Measurements from ENCODE around the gene XIAP. TPM values are rescaled to one million over a fixed set of nuclear protein-coding genes. Genes with fewer than 3 reads are reported as not detected.
"Not testable (repeated sequence)": the region's sequence is repeated elsewhere in the genome, so short reads cannot be mapped to it uniquely, and the experiment has no call there.

The XIAP gene
- total RNA-seq, 1 donor from 2014 or later: 26.8 TPM

- no peak for DNase-seq (ENCODE audit: low spot score)
- peak; percentile 74 for ATAC-seq
Observed at GRCh38 chrX:123873956-123874355, 14.1 kb downstream of the XIAP start.

- DNase-seq (ENCODE audit: low spot score) (no peak), ATAC-seq (peak; percentile 38)
Observed at GRCh38 chrX:123876177-123876576, 16.3 kb downstream of the XIAP start.

- DNase-seq (ENCODE audit: low spot score): no peak
- no peak for ATAC-seq
Observed at GRCh38 chrX:123876844-123877243, 17.0 kb downstream of the XIAP start.

GRCh38 chrX:123878252-123878721 lies 18.4 kb downstream of the XIAP start:
- ATAC-seq (no peak), DNase-seq (ENCODE audit: low spot score) (no peak)

- ATAC-seq: no peak
- DNase-seq (ENCODE audit: low spot score): no peak
Observed at GRCh38 chrX:123881330-123881729, 21.5 kb downstream of the XIAP start.

- no peak for ATAC-seq
- DNase-seq (ENCODE audit: low spot score): no peak
Observed at GRCh38 chrX:123882391-123882790, 22.5 kb downstream of the XIAP start.

GRCh38 chrX:123884809-123885408 lies 25.1 kb downstream of the XIAP start:
- DNase-seq (ENCODE audit: low spot score) (no peak), ATAC-seq (peak; percentile 80)

- DNase-seq (ENCODE audit: low spot score): no peak
- no peak for ATAC-seq
Observed at GRCh38 chrX:123899701-123900100, 39.8 kb downstream of the XIAP start.

- DNase-seq (ENCODE audit: low spot score); ATAC-seq: not testable (repeated sequence)
Observed at GRCh38 chrX:123903261-123903660, 43.4 kb downstream of the XIAP start.

- ATAC-seq (no peak), DNase-seq (ENCODE audit: low spot score) (no peak)
Observed at GRCh38 chrX:123905332-123905731, 45.5 kb downstream of the XIAP start.

GRCh38 chrX:123906557-123907316 lies 46.9 kb downstream of the XIAP start:
- DNase-seq (ENCODE audit: low spot score): no peak
- no peak for ATAC-seq

GRCh38 chrX:123909523-123909922 lies 49.7 kb downstream of the XIAP start:
- no peak for ATAC-seq

GRCh38 chrX:123917069-123917468 lies 57.2 kb downstream of the XIAP start:
- no peak for DNase-seq (ENCODE audit: low spot score)
- ATAC-seq: peak; percentile 69

More at GRCh38 chrX:123909523-123909922, 49.7 kb downstream of the XIAP start:
- DNase-seq (ENCODE audit: low spot score): no peak

- ATAC-seq (peak; percentile 24), DNase-seq (ENCODE audit: low spot score) (no peak)
Observed at GRCh38 chrX:123918106-123918721, 58.4 kb downstream of the XIAP start.

- ATAC-seq: no peak
Observed at GRCh38 chrX:123920105-123920785, 60.4 kb downstream of the XIAP start.

GRCh38 chrX:123923211-123923610 lies 63.4 kb downstream of the XIAP start:
- no peak for DNase-seq (ENCODE audit: low spot score)

More at GRCh38 chrX:123920105-123920785, 60.4 kb downstream of the XIAP start:
- DNase-seq (ENCODE audit: low spot score): no peak

GRCh38 chrX:123924186-123924585 lies 64.3 kb downstream of the XIAP start:
- no peak for ATAC-seq
- no peak for DNase-seq (ENCODE audit: low spot score)

More at GRCh38 chrX:123923211-123923610, 63.4 kb downstream of the XIAP start:
- no peak for ATAC-seq

GRCh38 chrX:123927845-123928244 lies 68.0 kb downstream of the XIAP start:
- no peak for DNase-seq (ENCODE audit: low spot score)
- no peak for ATAC-seq

GRCh38 chrX:123932055-123932454 lies 72.2 kb downstream of the XIAP start:
- ATAC-seq; DNase-seq (ENCODE audit: low spot score): not testable (repeated sequence)

GRCh38 chrX:123943074-123943473 lies 83.2 kb downstream of the XIAP start:
- DNase-seq (ENCODE audit: low spot score) (no peak), ATAC-seq (no peak)

- ATAC-seq: no peak
- no peak for DNase-seq (ENCODE audit: low spot score)
Observed at GRCh38 chrX:123943488-123943887, 83.6 kb downstream of the XIAP start.

Data from left lobe of liver (tissue), 2 donors.